HCT116 (cell line): Measurements from ENCODE around the gene ZNF436. TPM values are rescaled to one million over a fixed set of nuclear protein-coding genes. Genes with fewer than 3 reads are reported as not detected.

Experiments
- ATAC-seq: fragments of 200-7000 bp; cut with Tn5 transposase; 2 replicates; pipeline ENCODE4 v1.9.1; 2020; ENCODE audit warnings: mild to moderate bottlenecking, moderate library complexity
- BruUV-seq: library from RNA; stranded (reverse); fragments of 400-500 nt; replicated peaks from 2 replicates; lab custom pipeline; 2021; lab: Mats Ljungman, UMichigan
- CTCF ChIA-PET: fragments of 300-600 bp; sonication (Branson Sonifier 250); formaldehyde crosslinking; loops from one replicate; lab custom pipeline; 2021; ENCODE audit warnings: antibody characterized with exemption; lab: Charles Lee
- POLR2A ChIA-PET: fragments of 300-600, 350-600 bp; sonication (Branson Sonifier 250); formaldehyde crosslinking; loops from one replicate; lab custom pipeline; 2021; ENCODE audit warnings: antibody characterized with exemption; lab: Charles Lee
- RAD21 ChIA-PET, 2 experiments: fragments of 300-600 bp; sonication (Branson Sonifier 250); formaldehyde crosslinking; loops; one replicate each; lab custom pipeline; 2023; ENCODE audit warnings: low total read pairs in 2 of 2; ENCODE audit not compliant: uncharacterized antibody in 2 of 2, unreplicated experiment in 2 of 2, low non-redundant PET in 1 of 2; lab: Charles Lee
- DNase-seq: peaks from one replicate; pipeline ENCODE4 v3.0.0-alpha.2; 2010; ENCODE audit warnings: low read depth, low spot score
- H2AFZ ChIP-seq: fragments of 200-600 bp; shearing (Covaris generic), sonication (generic); 2 replicates; pipeline ENCODE4 v1.6.1; 2017; ENCODE audit warnings: low read depth, mixed run types, mixed read lengths, antibody characterized with exemption, low read length; ENCODE audit not compliant: poor library complexity, severe bottlenecking
- H3K27ac ChIP-seq: 2 replicates; pipeline ENCODE4 v1.5.1; 2012; ENCODE audit warnings: low read depth, low read length
- H3K27me3 ChIP-seq: fragments of 200-600 bp; sonication (generic); 2 replicates; pipeline ENCODE4 v1.6.1; 2016; ENCODE audit warnings: mixed run types, low read length, mixed read lengths; ENCODE audit not compliant: insufficient read depth
- H3K36me3 ChIP-seq, 2 experiments: fragments of 200-500 bp in 1 of 2; fragments of 200-600 bp in 1 of 2; sonication (Bioruptor generic) in 1 of 2; sonication (generic) in 1 of 2; 2 replicates each; pipeline versions ENCODE4 v1.5.1 to v1.6.1; 2014 to 2016; ENCODE audit warnings: low read length in 2 of 2, inconsistent platforms in 1 of 2, mixed read lengths in 1 of 2, mixed run types in 1 of 2; ENCODE audit not compliant: insufficient read depth in 2 of 2, control insufficient read depth in 1 of 2
- H3K4me1 ChIP-seq, 2 experiments: fragments of 200-600 bp in 1 of 2; sonication (generic) in 1 of 2; 2 replicates each; pipeline versions ENCODE4 v1.5.1 to v1.6.1; 2012 to 2017; ENCODE audit warnings: low read length in 2 of 2, inconsistent platforms in 1 of 2, mild to moderate bottlenecking in 1 of 2, mixed read lengths in 1 of 2, mixed run types in 1 of 2, moderate library complexity in 1 of 2; ENCODE audit not compliant: insufficient read depth in 2 of 2, control insufficient read depth in 1 of 2
- H3K4me2 ChIP-seq: fragments of 200-600 bp; sonication (generic); 2 replicates; pipeline ENCODE4 v1.6.1; 2017; ENCODE audit warnings: mixed run types, low read length, mixed read lengths
- H3K4me3 ChIP-seq, 2 experiments: fragments of 200-600 bp in 1 of 2; sonication (generic) in 1 of 2; replicated peaks in 1 of 2; 2 replicates each; pipeline ENCODE4 v1.5.1; 2011 to 2016; ENCODE audit warnings: low read length in 2 of 2, control low read depth in 1 of 2, low read depth in 1 of 2, mild to moderate bottlenecking in 1 of 2, mixed read lengths in 1 of 2, mixed run types in 1 of 2
- H3K79me2 ChIP-seq: fragments of 200-600 bp; sonication (generic); 2 replicates; pipeline ENCODE4 v1.6.1; 2017; ENCODE audit warnings: mild to moderate bottlenecking, mixed run types, low read length, moderate library complexity, mixed read lengths; ENCODE audit not compliant: insufficient read depth
- H3K9ac ChIP-seq: fragments of 200-600 bp; sonication (generic); 2 replicates; pipeline ENCODE4 v1.6.1; 2016; ENCODE audit warnings: low read length, mixed read lengths
- H3K9me2 ChIP-seq: fragments of 200-600 bp; sonication (generic), shearing (Covaris generic); 2 replicates; pipeline ENCODE4 v1.6.1; 2017; ENCODE audit warnings: mixed run types, mild to moderate bottlenecking, moderate library complexity; ENCODE audit not compliant: insufficient read depth
- H3K9me3 ChIP-seq, 2 experiments: fragments of 200-500 bp in 1 of 2; fragments of 200-600 bp in 1 of 2; sonication (Bioruptor generic) in 1 of 2; sonication (generic) in 1 of 2; 2 replicates each; pipeline ENCODE4 v1.6.1; 2014 to 2017; ENCODE audit warnings: low read length in 2 of 2, mixed read lengths in 2 of 2, inconsistent platforms in 1 of 2, low read depth in 1 of 2, mild to moderate bottlenecking in 1 of 2, mixed run types in 1 of 2, moderate library complexity in 1 of 2; ENCODE audit not compliant: control insufficient read depth in 1 of 2, insufficient read depth in 1 of 2
- H4K20me1 ChIP-seq: fragments of 200-600 bp; sonication (generic), shearing (Covaris generic); 2 replicates; pipeline ENCODE4 v1.6.1; 2017; ENCODE audit warnings: mixed run types, mild to moderate bottlenecking, moderate library complexity; ENCODE audit not compliant: insufficient read depth
- ATF3 ChIP-seq: IDR thresholded peaks from 2 replicates; pipeline ENCODE4 v1.6.1; 2012
- CBX3 ChIP-seq: IDR thresholded peaks from 2 replicates; pipeline ENCODE4 v1.6.1; 2012; ENCODE audit warnings: low read depth
- CEBPB ChIP-seq: IDR thresholded peaks from 2 replicates; pipeline ENCODE4 v1.6.1; 2012; ENCODE audit warnings: low read depth
- CTCF ChIP-seq, 3 experiments: fragments of 200-600 bp in 1 of 3; sonication (generic) in 1 of 3; IDR thresholded peaks in 2 of 3; conservative IDR thresholded peaks in 1 of 3; 2 replicates each; pipeline ENCODE4 v1.5.1; 2012 to 2017; ENCODE audit warnings: low read depth in 2 of 3, low read length in 2 of 3, antibody characterized with exemption in 1 of 3, borderline replicate concordance in 1 of 3, control low read depth in 1 of 3, mild to moderate bottlenecking in 1 of 3, mixed read lengths in 1 of 3, mixed run types in 1 of 3, moderate library complexity in 1 of 3; ENCODE audit not compliant: insufficient read depth in 1 of 3
- EGR1 ChIP-seq: IDR thresholded peaks from 2 replicates; pipeline ENCODE4 v1.6.1; 2012; ENCODE audit warnings: low read depth
- ELF1 ChIP-seq: IDR thresholded peaks from 2 replicates; pipeline ENCODE4 v1.6.1; 2012; ENCODE audit warnings: low read depth, borderline replicate concordance
- EZH2 ChIP-seq: fragments of 200-600 bp; sonication (generic); IDR thresholded peaks from 2 replicates; pipeline ENCODE4 v1.6.1; 2017; ENCODE audit warnings: antibody characterized with exemption, mixed run types
- EZH2phosphoT487 ChIP-seq: fragments of 200-600 bp; IDR thresholded peaks from 2 replicates; pipeline ENCODE4 v1.6.1; 2018; ENCODE audit warnings: antibody characterized with exemption, borderline replicate concordance
- FOSL1 ChIP-seq: IDR thresholded peaks from 2 replicates; pipeline ENCODE4 v1.6.1; 2012; ENCODE audit warnings: low read depth
- MAX ChIP-seq: IDR thresholded peaks from 2 replicates; pipeline ENCODE4 v1.6.1; 2012
- POLR2A ChIP-seq: IDR thresholded peaks from 2 replicates; pipeline ENCODE4 v1.7.0; 2011; ENCODE audit warnings: borderline replicate concordance; ENCODE audit not compliant: insufficient read depth, insufficient read length; ENCODE audit errors: extremely low read depth
- POLR2AphosphoS5 ChIP-seq: IDR thresholded peaks from 2 replicates; pipeline ENCODE4 v1.6.1; 2011; ENCODE audit warnings: mild to moderate bottlenecking, low read depth, low read length, moderate library complexity
- SIN3A ChIP-seq: IDR thresholded peaks from 2 replicates; pipeline ENCODE4 v1.6.1; 2012; ENCODE audit warnings: low read depth
- SP1 ChIP-seq: IDR thresholded peaks from 2 replicates; pipeline ENCODE4 v1.6.1; 2012; ENCODE audit warnings: low read depth
- SRF ChIP-seq: IDR thresholded peaks from 2 replicates; pipeline ENCODE4 v1.6.1; 2012; ENCODE audit warnings: low read depth
- TCF7L2 ChIP-seq: IDR thresholded peaks from 2 replicates; pipeline ENCODE4 v1.7.0; 2011; ENCODE audit warnings: borderline replicate concordance, inconsistent platforms; ENCODE audit not compliant: insufficient read depth, insufficient read length; ENCODE audit errors: extremely low read depth
- YY1 ChIP-seq: IDR thresholded peaks from 2 replicates; pipeline ENCODE4 v1.6.1; 2011; ENCODE audit warnings: low read length, low read depth, moderate library complexity, mild to moderate bottlenecking; ENCODE audit not compliant: insufficient replicate concordance; ENCODE audit errors: extremely low read depth
- ZBTB33 ChIP-seq: IDR thresholded peaks from 2 replicates; pipeline ENCODE4 v1.6.1; 2011; ENCODE audit warnings: mild to moderate bottlenecking, low read length, moderate library complexity; ENCODE audit not compliant: insufficient replicate concordance; ENCODE audit errors: extremely low read depth
- ZFX ChIP-seq: fragments of 450-650 bp; IDR thresholded peaks from 2 replicates; pipeline ENCODE4 v1.6.1; 2017
- ZNF274 ChIP-seq: fragments of 200-500 bp; sonication (Bioruptor generic); IDR thresholded peaks from 2 replicates; pipeline ENCODE4 v1.6.1; 2014; ENCODE audit warnings: mild to moderate bottlenecking, low read depth, low read length, inconsistent platforms
- intact Hi-C: fragments of 100-400 bp; cut with micrococcal nuclease; formaldehyde crosslinking; loops from 2 replicates; pipeline ENCODE4 v1.10.0; 2022
- total RNA-seq: library from RNA; stranded (reverse); gene quantifications from one replicate; pipeline ENCODE4 v1.2.1, GENCODE V29; 2021; ENCODE audit not compliant: unreplicated experiment

ZNF436 gene
- total RNA-seq, 1 experiment from 2014 or later = 8.1 TPM

GRCh38 chr1:23357138-23357908 lies 12.3 kb downstream of the ZNF436 start:
- no peak for ATAC-seq
- H4K20me1 ChIP-seq = no peaks in the 10 kb centered on the region
- H3K9me2 ChIP-seq = no peaks in the 10 kb centered on the region
- H3K36me3 ChIP-seq = peaks cover 2 to 16% of the 10 kb centered on the region in 2 experiments; a peak in 3 of 4 replicates
- H3K79me2 ChIP-seq = no peaks in the 10 kb centered on the region
- ChIA-PET CTCF (no interaction called here), POLR2A (interaction anchor here (1.5 to 1.7 kb wide), 2 partner anchors 11 to 13 kb away, joined by 3 to 5 read pairs; partner anchors contain the start of gene HNRNPR), RAD21 (no interaction called here)
- TF ChIP-seq CEBPB (no peak), ZBTB33 (no peak), CBX3 (no peak), SP1 (no peak), EGR1 (no peak), SRF (no peak), TCF7L2 (no peak), CTCF (IDR thresholded peaks at IDR 0.05 in 2 of 3, conservative IDR thresholded peaks at IDR 0.05 in 1 of 3; ENCODE audit: borderline replicate concordance in 1 of 3, insufficient read depth in 1 of 3, low read depth in 2 of 3, low read length in 2 of 3) (no peak), POLR2AphosphoS5 (no peak), SIN3A (no peak), ZNF274 (no peak), ZFX (no peak), EZH2phosphoT487 (no peak), MAX (no peak), ATF3 (no peak), ELF1 (no peak), EZH2 (no peak), POLR2A (no peak), FOSL1 (no peak), YY1 (no peak)
- peaks cover 19 to 26% of the 10 kb centered on the region in 2 experiments; a peak in 3 of 4 replicates for H3K9me3 ChIP-seq
- intact Hi-C loops = no loop called here
- no TSS peak for BruUV-seq
- no peak overlapping the region for H3K4me2 ChIP-seq
- no peak overlapping the region for H3K4me3 ChIP-seq
- no peaks in the 10 kb centered on the region for H3K27me3 ChIP-seq
- H3K9ac ChIP-seq = no peak overlapping the region
- H2AFZ ChIP-seq = no peak overlapping the region
- no peak for DNase-seq
- no peak overlapping the region for H3K27ac ChIP-seq
- peaks cover 0 to 2% of the 10 kb centered on the region in 2 experiments; a peak in 1 of 4 replicates for H3K4me1 ChIP-seq
